ENCODE data around the gene NEK1.

GRCh38 chr4:169566021-169566818 lies 46.2 kb downstream of the NEK1 start:
- TF ChIP-seq POLR2A (IDR thresholded peaks at IDR 0.05), result no peak
- peak; percentile 16 to 62 (median 56) for TF ChIP-seq CTCF (IDR thresholded peaks at IDR 0.05)
